ENCODE data around the gene RPUSD2. TPM values are rescaled to one million over a fixed set of nuclear protein-coding genes. Genes with fewer than 3 reads are reported as not detected.

Gene RPUSD2
- total and polyA plus RNA-seq, 2 donors (not counting 3 experiments of a cell fraction or from before 2014, with no cell fraction given) = 7.0 to 11.4 TPM

GRCh38 chr15:40584191-40584590 lies 15.1 kb downstream of the RPUSD2 start:
- no peak overlapping the region for H3K4me3 ChIP-seq (replicated peaks in 1 of 3; ENCODE audit: insufficient read depth in 1 of 3, low read depth in 1 of 3, low read length in 3 of 3)
- no peaks in the 10 kb centered on the region for H3K9me3 ChIP-seq (replicated peaks; ENCODE audit: control insufficient read depth, insufficient read depth, low read length)
- H2AFZ ChIP-seq (ENCODE audit: low read depth, low read length) = no peak overlapping the region
- dilution Hi-C loops (cut with MboI; ENCODE audit: extremely low pct_ligation_motif_present, low sequenced_read_pairs) = no loop called here
- no peaks in the 10 kb centered on the region for H3K79me2 ChIP-seq (ENCODE audit: control insufficient read depth, insufficient read depth, low read length)
- DNase-seq (ENCODE audit: low read depth, low spot score) (no peak), FAIRE-seq (no peak)
- H4K20me1 ChIP-seq (replicated peaks; ENCODE audit: control insufficient read depth, extremely low read depth, insufficient read depth, low read length) = no peaks in the 10 kb centered on the region
- no TSS peak for BruUV-seq (replicated peaks)
- H3K9ac ChIP-seq (replicated peaks; ENCODE audit: extremely low read depth, insufficient read depth, low read length) = no peak overlapping the region
- no peaks in the 10 kb centered on the region for H3K4me1 ChIP-seq (ENCODE audit: control insufficient read depth, extremely low read depth, insufficient read depth, low read length)
- CTCF ChIA-PET = interaction anchor here (1.1 to 2.0 kb wide), 2 partner anchors 11 to 15 kb away, joined by 3 to 4 read pairs; partner anchors contain the start of gene RPUSD2
- H3K27ac ChIP-seq (ENCODE audit: insufficient read depth, low read depth, low read length) = no peak overlapping the region
- POLR2A ChIA-PET = no interaction called here
- peaks cover 0 to 1% of the 10 kb centered on the region in 2 experiments for H3K27me3 ChIP-seq (ENCODE audit: control insufficient read depth in 2 of 2, insufficient read depth in 2 of 2, low read length in 2 of 2)
- H3K9me1 ChIP-seq (replicated peaks; ENCODE audit: control insufficient read depth, extremely low read depth, insufficient read depth, low read length) = no peaks in the 10 kb centered on the region
- TF ChIP-seq FOS (IDR thresholded peaks at IDR 0.05; ENCODE audit: borderline replicate concordance, insufficient read depth, low read length) (no peak), MAX (IDR thresholded peaks at IDR 0.05; ENCODE audit: insufficient read depth, insufficient read length) (no peak), MYC (IDR thresholded peaks at IDR 0.05; ENCODE audit: low read depth, low read length) (no peak), JUN (IDR thresholded peaks at IDR 0.05; ENCODE audit: borderline replicate concordance, insufficient read depth, insufficient read length, low read depth) (no peak), CTCF (IDR thresholded peaks at IDR 0.05; ENCODE audit: extremely low read depth in 1 of 2, insufficient read depth in 1 of 2, low read depth in 1 of 2, low read length in 2 of 2) (no peak), POLR2AphosphoS5 (IDR thresholded peaks at IDR 0.05; ENCODE audit: insufficient read depth, low read depth, low read length) (no peak), GATA2 (IDR thresholded peaks at IDR 0.05; ENCODE audit: insufficient read depth, insufficient read length, low read depth, low read length) (no peak), POLR2A (IDR thresholded peaks at IDR 0.05; ENCODE audit: low read depth, low read length) (no peak), EZH2 (IDR thresholded peaks at IDR 0.05; ENCODE audit: borderline replicate concordance, low read depth, low read length, severe bottlenecking) (no peak)
- intact Hi-C loops (cut with micrococcal nuclease) = no loop called here
- no peak overlapping the region for H3K4me2 ChIP-seq (ENCODE audit: insufficient read depth, low read length)
- no peaks in the 10 kb centered on the region for H3K36me3 ChIP-seq (ENCODE audit: control insufficient read depth in 2 of 2, extremely low read depth in 1 of 2, insufficient read depth in 2 of 2, low read length in 2 of 2)
